ENCODE measurements around the gene UBE2L6.

- TF ChIP-seq POLR2AphosphoS5 (IDR thresholded peaks at IDR 0.05) (no peak), CTCF (IDR thresholded peaks at IDR 0.05) (no peak), POLR2A (IDR thresholded peaks at IDR 0.05) (no peak), EP300 (IDR thresholded peaks at IDR 0.05) (no peak)
Measured at GRCh38 chr11:57555393-57555792, 12.1 kb downstream of the UBE2L6 start.

Measured in stomach (tissue), 4 donors.